Germinal center (tissue), 1 donor: Measurements from ENCODE around the gene TRAF6.
A peak's percentile ranks its signal among the peaks of the same experiment; 100 is the strongest.
"Not testable (repeated sequence)": the region's sequence is repeated elsewhere in the genome, so short reads cannot be mapped to it uniquely, and the experiment has no call there.

Source experiments
- DNase-seq: peaks from one replicate; pipeline ENCODE4 v3.0.0; 2012; ENCODE audit warnings: mixed read lengths, low spot score

The TRAF6 gene

GRCh38 chr11:36492724-36493304 lies 17.3 kb downstream of the TRAF6 start:
- peak; percentile 53 for DNase-seq

GRCh38 chr11:36490026-36490806 lies 19.9 kb downstream of the TRAF6 start:
- DNase-seq = no peak

GRCh38 chr11:36488096-36488495 lies 22.0 kb downstream of the TRAF6 start:
- DNase-seq = no peak

GRCh38 chr11:36487619-36488018 lies 22.5 kb downstream of the TRAF6 start:
- DNase-seq = no peak

- DNase-seq = no peak
Measured at GRCh38 chr11:36485298-36486002, 24.6 kb downstream of the TRAF6 start.

- DNase-seq = not testable (repeated sequence)
Measured at GRCh38 chr11:36483042-36483441, 27.0 kb downstream of the TRAF6 start.

GRCh38 chr11:36480833-36481232 lies 29.2 kb downstream of the TRAF6 start:
- no peak for DNase-seq

GRCh38 chr11:36478700-36479329 lies 31.3 kb downstream of the TRAF6 start:
- DNase-seq = no peak

- DNase-seq = no peak
Measured at GRCh38 chr11:36475192-36475591, 34.9 kb downstream of the TRAF6 start.

GRCh38 chr11:36471577-36471976 lies 38.5 kb downstream of the TRAF6 start:
- DNase-seq = no peak

GRCh38 chr11:36469881-36470802 lies 39.9 kb downstream of the TRAF6 start:
- no peak for DNase-seq

- no peak for DNase-seq
Measured at GRCh38 chr11:36469063-36469462, 41.0 kb downstream of the TRAF6 start.

GRCh38 chr11:36467916-36468315 lies 42.2 kb downstream of the TRAF6 start:
- DNase-seq = no peak

- DNase-seq = no peak
Measured at GRCh38 chr11:36467012-36467411, 43.1 kb downstream of the TRAF6 start.

GRCh38 chr11:36465449-36466163 lies 44.5 kb downstream of the TRAF6 start:
- DNase-seq = no peak

- no peak for DNase-seq
Measured at GRCh38 chr11:36464720-36465119, 45.4 kb downstream of the TRAF6 start.

GRCh38 chr11:36463781-36464180 lies 46.3 kb downstream of the TRAF6 start:
- no peak for DNase-seq

- DNase-seq = no peak
Measured at GRCh38 chr11:36462321-36462720, 47.8 kb downstream of the TRAF6 start.

GRCh38 chr11:36460220-36460619 lies 49.9 kb downstream of the TRAF6 start:
- DNase-seq = no peak

GRCh38 chr11:36459046-36459445 lies 51.0 kb downstream of the TRAF6 start:
- DNase-seq = no peak
